ENCODE results near the gene KPNA6.
"Not testable (repeated sequence)": the region's sequence is repeated elsewhere in the genome, so short reads cannot be mapped to it uniquely, and the experiment has no call there.

The KPNA6 gene

GRCh38 chr1:32107742-32108661 is at the start of gene KPNA6:
TSS of gene KPNA6 (plus strand) at chr1:32108056. CDS start at chr1:32108131, 75 bp downstream.
- DNase-seq = peak; percentile 87 to 89

GRCh38 chr1:32060914-32061313 is 46.9 kb upstream of the KPNA6 start:
- DNase-seq = no peak

GRCh38 chr1:32062867-32063230 is 45.0 kb upstream of the KPNA6 start:
- no peak for DNase-seq

- DNase-seq = no peak
Observed at GRCh38 chr1:32063261-32063681, 44.6 kb upstream of the KPNA6 start.

GRCh38 chr1:32065613-32066488 is 42.0 kb upstream of the KPNA6 start:
- not testable (repeated sequence) for DNase-seq

- DNase-seq = no peak
Observed at GRCh38 chr1:32066489-32066873, 41.4 kb upstream of the KPNA6 start.

- no peak for DNase-seq
Observed at GRCh38 chr1:32068957-32069588, 38.8 kb upstream of the KPNA6 start.

GRCh38 chr1:32071758-32072621 is 35.9 kb upstream of the KPNA6 start:
- no peak for DNase-seq

- peak; percentile 91 to 93 for DNase-seq
Observed at GRCh38 chr1:32072622-32073298, 35.1 kb upstream of the KPNA6 start, which contains the start of gene TMEM39B. TSS of gene TMEM39B (plus strand) at chr1:32072939. CDS start at chr1:32073048, 109 bp downstream.

GRCh38 chr1:32073299-32074229 is 34.3 kb upstream of the KPNA6 start:
- DNase-seq = no peak

GRCh38 chr1:32074841-32075240 is 33.0 kb upstream of the KPNA6 start:
- no peak for DNase-seq

- no peak for DNase-seq
Observed at GRCh38 chr1:32077451-32077850, 30.4 kb upstream of the KPNA6 start.

- DNase-seq = no peak
Observed at GRCh38 chr1:32082022-32082421, 25.8 kb upstream of the KPNA6 start.

GRCh38 chr1:32086381-32086780 is 21.5 kb upstream of the KPNA6 start:
- DNase-seq = not testable (repeated sequence)

- DNase-seq = no peak
Observed at GRCh38 chr1:32091176-32091575, 16.7 kb upstream of the KPNA6 start.

GRCh38 chr1:32091591-32091990 is 16.3 kb upstream of the KPNA6 start:
- no peak for DNase-seq

GRCh38 chr1:32094746-32095521 is 12.9 kb upstream of the KPNA6 start:
- DNase-seq = no peak

- DNase-seq = no peak
Observed at GRCh38 chr1:32099426-32099825, 8.4 kb upstream of the KPNA6 start.

- no peak for DNase-seq
Observed at GRCh38 chr1:32100359-32100758, 7.5 kb upstream of the KPNA6 start.
